Stomach (tissue), 4 donors: Measurements from ENCODE around the gene IL6.
"Not testable (repeated sequence)": the region's sequence is repeated elsewhere in the genome, so short reads cannot be mapped to it uniquely, and the experiment has no call there.

ENCODE experiments used
- POLR2A ChIP-seq, 4 donors: fragments of 450-650 bp; IDR thresholded peaks; one replicate each; pipeline ENCODE4 v1.6.1; 2016; ENCODE audit warnings: antibody characterized with exemption in 4 of 4, control low read depth in 2 of 4, mild to moderate bottlenecking in 1 of 4, moderate library complexity in 1 of 4
- POLR2AphosphoS5 ChIP-seq, 3 donors: sonication (generic); formaldehyde crosslinking; IDR thresholded peaks; one replicate each; pipeline ENCODE4 v1.6.1; 2016; ENCODE audit warnings: antibody characterized with exemption in 3 of 3
- TF ChIP-seq, protein P1 (sequence below), 7 experiments: fragments of 450-650 bp in 4 of 7; fragments of 200-600 bp in 3 of 7; sonication (generic) in 3 of 7; IDR thresholded peaks; one replicate each; pipeline ENCODE4 v1.5.1; 2016 to 2019; ENCODE audit warnings: antibody characterized with exemption in 7 of 7, control low read depth in 2 of 7, mild to moderate bottlenecking in 1 of 7

DNA sequence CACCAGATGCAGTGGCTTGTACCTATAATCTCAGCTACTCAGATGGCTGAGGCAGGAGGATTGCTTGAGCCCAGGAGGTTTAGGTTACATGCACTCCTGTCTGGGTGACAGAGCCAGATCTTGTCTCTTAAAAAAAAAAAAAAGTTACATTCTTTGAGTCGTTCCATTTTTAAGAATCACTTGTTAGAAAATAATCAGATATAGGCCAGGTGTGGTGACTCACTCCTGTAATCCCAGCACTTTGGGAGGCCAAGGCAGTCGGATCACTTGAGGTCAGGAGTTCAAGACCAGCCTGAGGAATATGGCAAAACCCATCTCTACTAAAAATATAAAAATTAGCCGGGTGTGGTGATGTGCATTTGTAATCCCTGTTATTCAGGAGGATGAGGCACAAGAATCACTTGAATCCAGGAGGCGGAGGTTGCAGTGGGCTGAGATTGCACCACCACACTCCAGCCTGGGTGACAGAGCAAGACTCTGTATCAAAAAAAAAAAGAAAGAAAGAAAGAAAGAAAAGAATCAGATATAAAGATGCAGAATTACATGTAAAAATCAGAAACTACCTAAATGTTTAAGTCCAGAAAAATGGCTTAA, 52.8 kb downstream of the IL6 start:
- not testable (repeated sequence) for TF ChIP-seq POLR2AphosphoS5, POLR2A (IDR thresholded peaks at IDR 0.05)
- TF ChIP-seq, protein P1, sequence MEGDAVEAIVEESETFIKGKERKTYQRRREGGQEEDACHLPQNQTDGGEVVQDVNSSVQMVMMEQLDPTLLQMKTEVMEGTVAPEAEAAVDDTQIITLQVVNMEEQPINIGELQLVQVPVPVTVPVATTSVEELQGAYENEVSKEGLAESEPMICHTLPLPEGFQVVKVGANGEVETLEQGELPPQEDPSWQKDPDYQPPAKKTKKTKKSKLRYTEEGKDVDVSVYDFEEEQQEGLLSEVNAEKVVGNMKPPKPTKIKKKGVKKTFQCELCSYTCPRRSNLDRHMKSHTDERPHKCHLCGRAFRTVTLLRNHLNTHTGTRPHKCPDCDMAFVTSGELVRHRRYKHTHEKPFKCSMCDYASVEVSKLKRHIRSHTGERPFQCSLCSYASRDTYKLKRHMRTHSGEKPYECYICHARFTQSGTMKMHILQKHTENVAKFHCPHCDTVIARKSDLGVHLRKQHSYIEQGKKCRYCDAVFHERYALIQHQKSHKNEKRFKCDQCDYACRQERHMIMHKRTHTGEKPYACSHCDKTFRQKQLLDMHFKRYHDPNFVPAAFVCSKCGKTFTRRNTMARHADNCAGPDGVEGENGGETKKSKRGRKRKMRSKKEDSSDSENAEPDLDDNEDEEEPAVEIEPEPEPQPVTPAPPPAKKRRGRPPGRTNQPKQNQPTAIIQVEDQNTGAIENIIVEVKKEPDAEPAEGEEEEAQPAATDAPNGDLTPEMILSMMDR (IDR thresholded peaks at IDR 0.05) = not testable (repeated sequence)
